GM12891 (cell line): ENCODE data around the gene CD244.

Experiments
- PAX5 ChIP-seq: IDR thresholded peaks from 2 replicates; pipeline ENCODE4 v1.6.1; 2011; ENCODE audit warnings: low read length, moderate library complexity, mild to moderate bottlenecking; ENCODE audit not compliant: insufficient read depth, severe bottlenecking
- POLR2A ChIP-seq: IDR thresholded peaks from 2 replicates; pipeline ENCODE4 v1.6.1; 2011; ENCODE audit warnings: low read depth, low read length, control low read depth
- POLR2AphosphoS5 ChIP-seq: IDR thresholded peaks from 2 replicates; pipeline ENCODE4 v1.6.1; 2011; ENCODE audit warnings: low read depth, low read length, control low read depth
- SPI1 ChIP-seq: IDR thresholded peaks from 2 replicates; pipeline ENCODE4 v1.6.1; 2011; ENCODE audit warnings: low read depth, low read length, control low read depth
- TAF1 ChIP-seq: IDR thresholded peaks from 2 replicates; pipeline ENCODE4 v1.6.1; 2011; ENCODE audit warnings: low read depth, low read length, control low read depth

DNA sequence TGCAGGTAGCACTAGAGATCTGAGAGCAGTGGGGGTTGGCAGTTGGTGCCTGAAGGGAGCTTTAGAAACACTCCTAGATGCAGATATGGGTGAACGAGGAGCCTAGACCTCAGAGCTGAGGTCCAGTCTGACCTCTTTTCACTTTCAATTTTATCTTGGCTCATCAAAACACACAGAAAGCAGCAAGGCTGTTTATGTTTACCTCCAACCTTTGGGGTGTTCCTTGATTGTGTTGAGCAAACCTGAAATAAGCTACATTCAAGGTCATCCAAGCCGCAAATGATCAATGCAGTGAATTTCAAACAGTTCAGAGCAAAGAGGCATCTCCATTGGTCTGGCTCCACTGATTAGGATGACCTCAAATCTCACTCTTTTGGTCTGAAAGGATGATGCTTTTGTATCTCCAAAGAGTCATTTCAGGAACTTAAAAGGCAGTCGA is 65.4 kb downstream of the CD244 start:
- no peak for TF ChIP-seq TAF1
- no peak for TF ChIP-seq POLR2AphosphoS5
- TF ChIP-seq POLR2A = no peak
- TF ChIP-seq PAX5 = no peak
- TF ChIP-seq SPI1 = no peak
